ENCODE measurements around the gene VTI1B. TPM values are rescaled to one million over a fixed set of nuclear protein-coding genes. Genes with fewer than 3 reads are reported as not detected.

Gene VTI1B
- total and polyA plus RNA-seq, 2 donors (not counting 1 experiment from before 2014, with no cell fraction given), result 19.5 to 58.8 TPM

DNA sequence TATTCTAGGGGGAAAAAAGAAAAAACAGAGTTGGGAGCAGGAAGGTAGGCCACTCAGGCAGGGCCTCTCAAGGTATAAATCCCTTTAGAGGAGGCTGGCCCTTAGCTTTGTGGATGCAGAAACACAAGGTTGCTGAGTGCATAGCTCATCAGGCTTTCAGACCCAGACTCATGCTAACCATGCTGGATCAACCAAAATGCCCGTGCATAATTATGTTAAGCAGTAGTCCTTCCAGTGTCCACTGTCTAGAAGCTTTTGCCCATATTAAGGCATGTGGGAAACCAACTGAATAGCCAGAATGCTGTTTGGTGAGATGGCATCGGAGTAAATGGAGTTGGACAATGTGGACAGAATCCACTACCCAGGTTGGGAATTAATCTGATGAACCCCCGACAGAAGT, 35.8 kb downstream of the VTI1B start:
- Histone ChIP-seq H3K9ac (ENCODE audit: low read length) (no peak overlapping the region), H4K20me1 (ENCODE audit: control insufficient read depth, insufficient read depth, low read length, poor library complexity, severe bottlenecking) (no peaks in the 10 kb centered on the region), H3K79me2 (ENCODE audit: control insufficient read depth, insufficient read depth, low read length) (no peaks in the 10 kb centered on the region), H3K27me3 (replicated peaks in 1 of 4; ENCODE audit: control extremely low read depth in 1 of 4, control insufficient read depth in 3 of 4, insufficient read depth in 4 of 4, low read length in 3 of 4) (no peaks in the 10 kb centered on the region), H3K4me1 (ENCODE audit: control insufficient read depth in 2 of 2, insufficient read depth in 2 of 2, low read length in 2 of 2) (no peaks in the 10 kb centered on the region), H2AFZ (ENCODE audit: insufficient read depth, low read depth, low read length, poor library complexity, severe bottlenecking) (no peak overlapping the region), H3K27ac (ENCODE audit: low read length in 2 of 2) (no peak overlapping the region), H3K4me2 (replicated peaks; ENCODE audit: low read depth, low read length, poor library complexity, severe bottlenecking) (no peak overlapping the region), H3K9me3 (ENCODE audit: control extremely low read depth in 1 of 3, control insufficient read depth in 2 of 3, insufficient read depth in 1 of 3, low read length in 2 of 3) (no peaks in the 10 kb centered on the region), H3K36me3 (replicated peaks in 1 of 2; ENCODE audit: control extremely low read depth in 1 of 2, control insufficient read depth in 1 of 2, extremely low read depth in 1 of 2, insufficient read depth in 2 of 2, low read length in 1 of 2) (no peaks in the 10 kb centered on the region), H3K4me3 (ENCODE audit: control extremely low read depth in 1 of 5, extremely low read depth in 1 of 5, insufficient read depth in 1 of 5, low read depth in 2 of 5, low read length in 4 of 5) (no peak overlapping the region)
- ChIA-PET CTCF (no interaction called here), POLR2A (no interaction called here)
- no peak for DNase-seq
- no peak for TF ChIP-seq EZH2 (IDR thresholded peaks at IDR 0.05; ENCODE audit: borderline replicate concordance, insufficient read depth, low read depth, low read length, poor library complexity, severe bottlenecking)
- TF ChIP-seq CTCF (IDR thresholded peaks at IDR 0.05), result no peak
- Mint-ChIP-seq H3K9me3 (ENCODE audit: insufficient read depth) (no peaks in the 10 kb centered on the region), H3K27ac (no peak overlapping the region), H3K27me3 (no peaks in the 10 kb centered on the region), H3K4me3 (no peak overlapping the region), H3K4me1 (no peaks in the 10 kb centered on the region)
- no peak for ATAC-seq (ENCODE audit: low read depth)
- intact Hi-C loops (cut with micrococcal nuclease), result loop anchor here (5.0 kb wide), 1 partner anchor 41 kb away; no protein-coding TSS in a partner anchor
- WGBS (ENCODE audit: insufficient coverage), result 90% methylated on average over 2 of the region's 3 CpGs

GRCh38 chr14:67636361-67636919, 38.0 kb downstream of the VTI1B start:
- Histone ChIP-seq H3K4me2 (replicated peaks; ENCODE audit: low read depth, low read length, poor library complexity, severe bottlenecking) (no peak overlapping the region), H3K4me3 (ENCODE audit: control extremely low read depth in 1 of 5, extremely low read depth in 1 of 5, insufficient read depth in 1 of 5, low read depth in 2 of 5, low read length in 4 of 5) (no peak overlapping the region), H3K27ac (ENCODE audit: low read length in 2 of 2) (no peak overlapping the region), H3K27me3 (replicated peaks in 1 of 4; ENCODE audit: control extremely low read depth in 1 of 4, control insufficient read depth in 3 of 4, insufficient read depth in 4 of 4, low read length in 3 of 4) (no peaks in the 10 kb centered on the region), H3K4me1 (ENCODE audit: control insufficient read depth in 2 of 2, insufficient read depth in 2 of 2, low read length in 2 of 2) (no peaks in the 10 kb centered on the region), H4K20me1 (ENCODE audit: control insufficient read depth, insufficient read depth, low read length, poor library complexity, severe bottlenecking) (no peaks in the 10 kb centered on the region), H3K36me3 (replicated peaks in 1 of 2; ENCODE audit: control extremely low read depth in 1 of 2, control insufficient read depth in 1 of 2, extremely low read depth in 1 of 2, insufficient read depth in 2 of 2, low read length in 1 of 2) (no peaks in the 10 kb centered on the region), H2AFZ (ENCODE audit: insufficient read depth, low read depth, low read length, poor library complexity, severe bottlenecking) (no peak overlapping the region), H3K79me2 (ENCODE audit: control insufficient read depth, insufficient read depth, low read length) (no peaks in the 10 kb centered on the region), H3K9ac (ENCODE audit: low read length) (no peak overlapping the region), H3K9me3 (ENCODE audit: control extremely low read depth in 1 of 3, control insufficient read depth in 2 of 3, insufficient read depth in 1 of 3, low read length in 2 of 3) (no peaks in the 10 kb centered on the region)
- Mint-ChIP-seq H3K27ac (no peak overlapping the region), H3K9me3 (ENCODE audit: insufficient read depth) (no peaks in the 10 kb centered on the region), H3K4me3 (no peak overlapping the region), H3K4me1 (no peaks in the 10 kb centered on the region), H3K27me3 (no peaks in the 10 kb centered on the region)
- WGBS (ENCODE audit: insufficient coverage), result 94% methylated on average over 3 of the region's 3 CpGs
- intact Hi-C loops (cut with micrococcal nuclease), result loop anchor here (5.0 kb wide), 1 partner anchor 39 kb away; no protein-coding TSS in a partner anchor
- DNase-seq, result no peak
- CTCF ChIA-PET, result no interaction called here
- no peak for ATAC-seq (ENCODE audit: low read depth)
- TF ChIP-seq EZH2 (IDR thresholded peaks at IDR 0.05; ENCODE audit: borderline replicate concordance, insufficient read depth, low read depth, low read length, poor library complexity, severe bottlenecking), result no peak
- POLR2A ChIA-PET, result no interaction called here

Measured in B cell (primary cell).